NCI-H2171 (cell line): ENCODE results near the gene ZMYND8.
"Not testable (repeated sequence)": the region's sequence is repeated elsewhere in the genome, so short reads cannot be mapped to it uniquely, and the experiment has no call there.

ENCODE experiments used
- DNase-seq: peaks from one replicate; lab custom pipeline; 2025; lab: John Stamatoyannopoulos, UW

Gene ZMYND8

DNA sequence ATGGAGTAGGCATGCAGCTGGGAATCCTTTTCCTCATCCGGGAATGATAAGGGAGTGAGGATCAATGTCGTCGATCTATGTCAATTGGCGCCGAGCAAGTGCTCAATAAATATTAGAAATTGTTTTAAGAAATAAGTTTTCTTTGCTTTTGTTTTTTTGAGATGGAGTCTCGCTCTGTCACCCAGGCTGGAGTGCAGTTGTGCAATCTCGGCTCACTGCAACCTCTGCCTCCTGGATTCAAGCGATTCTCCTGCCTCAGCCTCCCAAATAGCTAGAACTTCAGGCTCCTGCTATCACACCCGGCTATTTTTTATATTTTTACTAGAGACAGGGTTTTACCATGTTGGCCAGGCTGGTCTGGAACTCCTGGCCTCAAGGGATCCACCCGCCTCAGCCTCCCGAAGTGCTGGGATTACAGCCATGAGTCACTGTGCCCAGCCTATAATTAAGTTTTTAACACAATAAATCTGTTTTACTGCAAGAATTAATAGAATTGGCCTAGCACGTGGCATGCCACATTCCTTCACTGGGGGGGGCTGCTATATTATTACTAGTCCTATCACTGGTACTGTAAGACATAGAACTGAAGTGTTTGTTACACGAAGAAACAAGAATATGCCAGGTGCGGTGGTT is 92.2 kb downstream of the ZMYND8 start:
- not testable (repeated sequence) for DNase-seq

DNA sequence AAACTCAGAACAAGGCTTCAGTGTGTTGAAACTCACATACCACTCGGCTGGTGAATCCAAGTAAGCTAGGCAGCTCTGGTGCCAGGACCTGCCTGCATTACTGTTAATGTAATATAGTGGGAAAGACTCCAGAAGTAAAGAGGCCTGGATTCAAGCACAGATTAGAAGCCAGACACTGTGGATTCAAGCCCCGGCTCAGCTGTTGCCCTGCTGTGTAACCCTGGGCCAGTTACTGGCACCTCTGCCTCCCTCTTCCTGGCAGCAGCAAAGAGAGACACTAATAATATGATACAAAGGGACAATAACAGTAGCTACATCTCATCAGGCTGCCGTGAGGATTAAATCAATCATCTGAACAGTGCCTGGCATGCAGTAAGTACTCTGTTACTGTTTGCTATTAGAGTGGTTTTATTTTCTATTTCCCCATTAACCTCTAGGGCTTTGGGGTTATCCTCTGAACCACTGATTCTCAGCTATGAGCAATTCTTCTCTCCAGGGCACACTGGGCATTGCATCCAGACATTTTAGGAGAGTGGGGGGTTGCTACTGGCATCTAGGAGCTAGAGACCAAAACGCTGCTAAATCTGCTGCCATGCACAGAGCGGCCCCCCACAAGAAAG is 92.9 kb downstream of the ZMYND8 start:
- no peak for DNase-seq

DNA sequence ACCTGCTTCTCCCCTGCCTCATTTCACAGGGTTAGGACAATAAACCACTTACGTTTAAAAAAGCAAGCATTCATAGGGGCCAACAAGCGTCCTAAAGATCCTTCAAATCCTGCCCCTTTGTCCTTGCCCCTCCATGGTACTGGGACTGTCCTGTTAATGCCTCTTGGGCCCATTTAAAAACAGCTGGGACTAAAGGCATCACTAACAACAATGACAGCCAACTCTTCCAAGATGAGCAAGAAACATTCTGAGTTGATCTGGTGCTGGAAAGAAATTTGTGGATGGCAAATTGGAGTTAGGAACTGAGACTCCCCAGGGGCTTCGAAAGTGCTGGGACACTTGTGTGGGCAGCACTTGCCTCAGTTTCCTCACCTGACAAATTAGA is 93.4 kb downstream of the ZMYND8 start:
- DNase-seq = no peak

DNA sequence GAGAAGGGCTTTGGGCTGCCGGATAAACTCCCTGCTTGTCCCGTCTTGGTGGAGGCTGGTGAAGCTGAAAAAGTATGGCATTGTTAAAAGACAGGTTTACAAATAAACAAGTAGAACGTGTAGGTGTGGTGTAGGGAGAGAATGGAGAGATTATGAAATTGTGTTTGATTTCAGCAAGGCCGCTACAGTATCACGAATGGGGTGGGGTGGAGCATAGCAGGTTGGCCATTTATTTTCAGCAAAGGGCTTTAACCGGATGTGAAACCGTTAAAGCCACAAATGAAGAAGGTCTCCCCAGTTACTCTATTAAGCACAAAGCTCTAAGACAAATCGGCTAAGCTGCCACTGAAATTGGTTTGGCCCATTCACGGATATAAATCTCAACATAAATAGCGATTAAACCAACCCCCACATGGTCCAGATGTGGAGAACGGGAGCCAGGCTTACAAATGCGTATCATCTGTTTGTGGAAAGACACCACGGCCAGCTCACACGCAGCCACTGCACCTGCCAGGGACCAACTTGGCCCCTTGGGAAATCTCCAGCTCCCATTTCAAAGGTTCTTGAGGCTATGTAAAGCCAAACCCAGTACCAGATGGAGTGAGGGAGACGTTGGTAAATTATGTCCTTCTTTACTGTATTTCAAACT is 94.0 kb downstream of the ZMYND8 start:
- peak; percentile 98 for DNase-seq

DNA sequence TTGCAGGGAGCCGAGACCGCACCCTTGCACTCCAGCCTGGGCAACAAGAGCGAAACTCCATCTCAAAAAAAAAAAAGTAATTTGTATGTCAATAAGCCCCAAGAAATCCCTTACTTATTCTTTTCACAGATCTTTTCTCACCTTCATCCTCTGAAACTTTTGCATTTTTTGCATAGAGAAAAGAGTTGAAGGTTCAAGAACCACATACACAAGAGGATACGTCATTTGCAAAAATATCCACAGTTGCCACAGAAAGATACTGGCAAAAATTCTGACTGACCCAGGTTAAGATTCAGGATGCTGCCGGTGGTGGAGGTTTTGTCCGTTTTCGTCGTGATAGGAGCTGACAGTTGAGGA is 94.5 kb downstream of the ZMYND8 start:
- no peak for DNase-seq

DNA sequence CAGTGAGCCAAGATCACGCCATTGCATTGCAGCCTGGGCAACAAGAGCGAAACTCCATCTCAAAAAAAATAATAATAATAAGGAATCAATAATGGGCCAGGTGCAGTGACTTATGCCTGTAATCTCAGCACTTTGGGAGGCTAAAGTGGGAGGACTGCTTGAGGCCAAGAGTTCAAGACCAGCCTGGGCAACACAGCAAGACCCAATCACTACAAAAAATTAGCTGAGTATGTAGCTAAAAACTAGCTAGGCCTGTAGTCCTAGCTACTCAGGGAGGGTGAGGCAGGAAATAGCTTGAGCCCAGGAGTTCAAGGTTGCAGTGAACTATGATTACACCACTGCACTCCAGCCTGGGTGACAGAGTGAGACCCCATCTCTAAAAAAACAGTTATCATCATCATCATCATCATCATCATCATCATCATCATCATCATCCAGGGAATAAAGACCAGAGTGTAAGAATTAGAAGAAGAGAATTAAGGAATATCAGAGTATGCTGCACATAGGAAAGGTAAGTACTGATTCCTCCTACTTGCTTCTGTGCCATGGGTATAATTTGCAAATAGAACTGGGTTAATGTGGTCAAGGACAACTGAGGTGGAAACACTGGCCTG is 95.2 kb downstream of the ZMYND8 start:
- DNase-seq = not testable (repeated sequence)

DNA sequence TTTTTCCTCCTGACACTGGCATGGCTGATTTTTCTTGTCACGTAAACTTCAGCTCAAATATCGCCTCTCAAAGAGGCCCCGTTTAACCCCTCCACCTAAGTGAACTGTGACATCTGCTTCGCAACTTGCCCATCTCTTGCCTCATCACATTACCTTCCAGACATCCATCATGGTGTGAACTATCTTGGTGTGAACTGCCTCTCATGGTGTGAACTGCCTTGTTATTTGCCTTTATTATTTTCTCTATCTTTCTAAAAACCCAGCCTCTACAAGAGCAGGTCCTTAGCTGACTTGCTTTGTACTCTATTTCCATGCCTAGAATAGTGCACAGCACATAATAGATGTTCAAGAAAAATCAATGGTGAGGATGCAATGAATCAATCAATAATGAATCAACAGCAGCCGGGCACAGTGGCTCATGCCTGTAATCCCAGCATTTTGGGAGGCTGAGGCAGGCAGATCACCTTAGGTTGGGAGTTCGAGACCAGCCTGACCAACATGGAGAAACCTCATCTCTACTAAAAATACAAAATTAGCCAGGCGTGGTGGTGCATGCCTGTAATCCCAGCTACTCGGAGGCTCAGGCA is 95.9 kb downstream of the ZMYND8 start:
- not testable (repeated sequence) for DNase-seq

DNA sequence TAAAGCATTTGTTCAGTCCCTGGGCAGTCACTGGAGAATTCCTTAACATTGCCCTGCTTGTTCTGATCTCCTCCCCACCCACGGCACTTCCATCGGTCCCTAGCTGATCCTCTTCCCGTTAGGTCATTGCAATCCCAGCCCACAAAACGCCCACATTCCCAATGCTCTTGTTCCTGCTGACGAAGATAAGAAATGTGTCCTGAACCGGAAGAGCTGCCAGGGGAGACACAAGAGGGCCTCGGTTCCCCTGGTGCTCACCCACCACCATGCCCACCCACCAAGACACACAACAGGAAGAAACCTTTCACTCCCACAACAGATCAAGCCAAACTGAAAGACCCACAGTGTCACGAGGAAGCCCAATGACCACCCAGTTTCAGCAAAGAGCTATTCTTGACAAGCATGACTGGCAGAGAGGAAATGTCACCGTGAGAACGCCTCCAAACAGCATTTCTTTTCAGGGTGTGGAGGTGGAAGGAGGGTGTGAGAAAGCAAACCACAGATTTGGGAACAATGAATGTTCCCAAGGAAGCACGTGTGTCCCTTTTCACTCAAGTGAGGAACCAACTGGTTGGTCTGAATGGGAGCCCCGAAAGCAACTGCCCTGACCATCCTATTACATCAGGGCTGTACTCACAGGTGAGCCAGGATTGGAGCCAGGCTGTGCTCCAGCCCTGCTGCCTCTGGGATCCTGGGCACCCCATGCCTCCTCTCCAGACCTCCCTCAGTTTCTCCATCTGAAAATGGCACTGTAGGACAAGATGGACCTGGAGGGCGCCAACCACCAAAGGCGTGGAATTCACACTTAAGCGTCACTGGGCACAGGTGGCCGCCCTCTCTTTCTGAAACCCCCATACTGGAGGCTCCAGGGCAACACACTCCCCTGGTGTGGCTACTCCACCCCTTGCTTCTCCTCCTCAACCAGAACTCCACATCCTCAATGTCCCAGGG is 97.5 kb downstream of the ZMYND8 start:
- DNase-seq = no peak

DNA sequence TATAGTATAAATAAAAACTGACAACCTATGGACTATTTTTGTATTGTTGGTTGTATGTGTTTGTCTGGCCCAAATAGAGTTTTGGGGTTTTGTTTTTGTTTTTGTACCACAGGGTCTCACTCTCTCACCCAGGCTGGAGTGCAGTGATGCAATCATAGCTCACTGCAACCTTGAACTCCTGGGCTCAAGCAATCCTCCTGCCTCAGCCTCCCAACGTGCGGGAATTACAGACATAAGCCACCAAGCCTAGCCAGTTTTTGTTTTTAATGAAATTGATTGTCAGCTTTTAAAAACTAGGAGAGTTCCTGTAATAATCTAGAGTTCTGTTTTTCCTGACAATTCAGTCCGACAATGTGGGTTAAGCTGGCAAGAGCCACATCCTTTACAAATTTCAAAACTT is 98.7 kb downstream of the ZMYND8 start:
- DNase-seq = no peak

DNA sequence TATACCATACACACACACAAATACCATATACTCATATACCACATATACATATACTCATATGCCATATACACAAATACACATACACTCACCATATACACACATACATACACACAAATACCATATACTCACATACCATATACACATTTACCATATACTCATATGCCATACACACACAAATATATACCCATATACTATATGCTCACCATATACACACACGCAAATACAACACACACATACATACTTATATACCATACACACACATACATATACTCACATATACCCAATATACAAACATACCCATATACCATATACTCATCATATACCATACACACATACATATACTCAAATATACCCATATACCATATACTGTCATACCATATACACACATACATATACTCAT is 99.2 kb downstream of the ZMYND8 start:
- no peak for DNase-seq

DNA sequence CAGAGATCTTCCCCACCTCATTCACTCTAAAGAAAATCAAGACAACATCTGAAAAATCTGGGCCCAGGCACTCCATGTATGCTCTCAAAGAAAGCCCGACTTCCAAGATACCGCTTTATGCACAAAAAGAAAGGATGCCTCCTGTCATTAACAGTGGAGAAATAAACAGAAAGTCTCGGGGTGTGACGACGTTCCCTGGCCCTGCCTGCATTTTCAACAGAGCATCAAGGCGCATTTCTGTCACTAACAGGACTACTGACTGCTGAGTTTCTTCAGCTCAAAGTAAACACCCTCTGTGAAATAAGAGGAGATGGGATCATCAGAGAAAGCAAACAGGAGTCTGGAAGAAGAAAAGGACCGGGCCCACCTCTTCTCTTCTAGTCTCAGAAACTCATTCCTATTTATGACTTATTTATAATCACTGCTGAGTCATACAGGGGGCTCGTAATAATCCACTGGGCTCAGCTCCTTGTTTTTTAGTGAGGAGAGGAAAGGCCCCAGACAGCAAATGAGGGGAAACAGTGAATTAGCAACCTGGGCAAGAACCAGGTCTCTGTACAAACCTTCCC is 99.7 kb downstream of the ZMYND8 start:
- DNase-seq = no peak

DNA sequence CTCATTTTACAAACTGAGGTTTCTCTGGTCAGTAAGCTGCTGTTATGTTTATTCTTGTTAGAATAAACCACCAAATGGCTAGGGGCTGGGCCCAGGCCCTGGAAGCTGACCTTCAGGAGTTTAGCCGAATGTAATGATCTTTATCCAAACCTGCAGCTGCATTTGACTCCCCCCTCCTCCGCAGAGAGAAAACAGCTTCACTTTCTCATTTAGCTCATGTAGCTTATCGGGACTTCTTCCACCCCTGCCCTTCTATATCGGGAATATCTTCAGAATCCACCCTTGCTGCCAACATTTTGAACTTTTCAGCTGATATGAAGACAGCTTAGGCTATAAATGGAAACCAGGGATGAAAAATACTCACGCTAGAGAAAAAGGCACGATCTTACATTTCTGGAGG is 102.6 kb downstream of the ZMYND8 start:
- no peak for DNase-seq

DNA sequence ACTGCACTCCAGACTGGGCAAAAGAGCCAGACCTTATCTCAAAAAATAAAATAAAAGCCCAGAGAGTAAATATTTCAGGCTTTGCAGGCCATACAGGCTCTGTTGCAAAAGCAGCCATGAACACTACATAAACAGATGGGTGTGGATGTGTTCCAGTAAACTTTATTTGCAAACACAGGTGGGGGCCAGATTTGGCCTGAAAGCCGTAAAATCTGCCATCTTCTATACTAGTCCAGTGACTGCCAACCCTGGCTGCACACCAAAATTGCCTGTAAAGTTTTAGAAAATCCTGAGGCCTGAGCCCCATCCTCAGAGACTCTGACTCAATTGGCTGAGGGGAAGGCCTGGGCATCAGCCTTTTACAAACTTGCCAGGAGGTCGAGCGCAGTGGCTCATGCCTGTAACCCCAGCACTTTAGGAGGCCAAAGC is 103.6 kb downstream of the ZMYND8 start:
- no peak for DNase-seq

DNA sequence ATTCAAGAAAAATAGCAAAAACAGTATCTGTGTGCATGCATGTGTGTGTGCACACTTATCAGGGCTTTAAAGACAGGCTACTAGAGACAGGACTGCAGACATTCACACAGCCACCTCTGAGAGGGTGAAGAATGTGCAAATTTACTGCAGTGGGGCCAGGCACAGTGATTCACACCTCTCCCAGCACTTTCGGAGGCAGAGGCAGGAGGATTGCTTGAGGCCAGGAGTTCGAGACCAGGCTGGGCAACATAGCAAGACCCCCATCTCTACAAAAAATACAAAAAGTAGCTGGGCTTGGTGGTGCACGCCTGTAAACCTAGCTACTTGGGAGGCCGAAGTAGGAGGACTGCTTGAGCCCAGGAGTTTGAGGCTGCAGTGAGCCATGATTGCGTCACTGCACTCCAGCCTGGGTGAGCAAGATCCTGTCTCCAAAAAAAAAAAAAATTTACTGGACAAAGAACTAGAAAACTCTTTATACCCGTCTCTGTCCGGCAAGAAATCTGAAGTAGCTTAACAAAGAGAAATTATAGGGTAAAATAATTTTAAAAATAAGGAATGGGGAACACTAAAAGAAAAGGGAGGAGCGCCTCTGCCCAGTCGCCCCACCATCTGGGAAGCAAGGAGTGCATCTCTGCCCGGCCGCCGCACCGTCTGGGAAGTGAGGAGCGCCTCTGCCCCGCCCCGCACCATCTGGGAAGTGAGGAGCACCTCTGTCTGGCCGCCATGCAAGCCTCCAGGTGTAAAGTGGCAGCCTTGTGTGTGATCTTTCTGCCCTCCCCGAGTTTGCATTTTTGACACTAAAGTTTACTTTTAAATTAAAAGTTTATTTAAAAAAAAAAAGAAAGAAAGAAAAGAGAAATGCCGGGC is 105.1 kb downstream of the ZMYND8 start:
- peak; percentile 75 for DNase-seq

DNA sequence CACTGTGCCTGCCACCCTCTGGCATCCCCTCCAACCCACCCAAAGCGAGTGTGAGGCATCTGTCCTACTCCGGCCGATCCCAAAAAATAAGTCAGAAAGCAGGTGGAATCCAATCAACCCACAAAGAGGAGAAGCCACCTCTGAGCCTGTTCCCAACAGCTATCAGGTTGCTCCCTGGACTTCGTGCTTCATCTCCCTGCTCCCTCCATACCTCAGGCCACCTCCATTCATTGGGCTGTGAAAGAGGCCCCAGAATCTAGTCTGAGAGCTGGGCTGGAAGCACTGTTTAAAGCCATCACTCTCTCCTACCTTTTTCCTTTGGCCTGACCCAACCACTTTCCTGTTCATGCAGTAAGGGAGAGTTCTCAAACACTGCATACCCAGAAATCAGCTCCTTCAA is 106.1 kb downstream of the ZMYND8 start:
- no peak for DNase-seq

DNA sequence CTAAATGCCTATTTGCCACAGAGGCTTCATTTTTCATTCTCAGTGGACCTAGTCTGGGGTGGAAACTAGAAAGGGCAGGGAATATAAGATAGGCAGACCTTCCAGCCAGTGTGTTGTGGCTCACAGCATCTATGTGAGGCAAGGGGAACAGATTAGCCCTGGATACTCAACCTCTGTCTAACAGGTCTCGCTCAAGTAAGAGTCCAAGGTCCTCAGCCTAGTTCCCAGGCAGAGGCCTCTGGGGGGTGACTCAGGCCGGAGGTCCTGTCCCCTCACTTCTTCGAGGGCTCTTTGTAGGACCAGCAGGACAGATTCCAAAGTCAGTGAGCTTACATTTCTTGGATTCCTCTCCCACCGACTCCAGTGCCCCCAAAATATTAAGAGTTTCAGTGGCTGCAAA is 106.6 kb downstream of the ZMYND8 start:
- DNase-seq = no peak

DNA sequence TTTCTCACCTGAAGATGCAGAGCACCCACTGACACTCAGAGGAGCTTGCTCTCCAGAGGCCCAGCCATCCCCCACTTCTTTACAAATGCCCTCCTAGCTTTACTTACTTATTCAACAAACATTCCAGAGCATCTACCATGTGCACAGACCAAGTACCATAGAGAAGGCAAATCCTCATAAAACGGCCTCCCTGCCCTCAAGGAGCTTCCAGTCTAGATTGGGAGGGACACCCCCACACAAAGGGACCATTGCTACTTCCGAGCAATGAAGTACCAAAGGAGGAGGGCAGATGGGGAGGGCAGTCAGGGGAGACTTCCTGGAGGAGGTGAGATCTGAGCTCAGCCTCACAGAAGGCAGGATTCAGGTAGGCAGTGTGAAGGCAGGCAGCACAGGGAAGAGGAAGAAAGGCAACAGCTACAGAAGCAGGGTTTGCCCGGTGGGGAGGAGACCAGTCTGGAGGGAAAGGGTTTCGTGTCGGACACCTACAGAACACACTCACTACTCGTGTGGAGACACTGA is 108.0 kb downstream of the ZMYND8 start:
- no peak for DNase-seq

DNA sequence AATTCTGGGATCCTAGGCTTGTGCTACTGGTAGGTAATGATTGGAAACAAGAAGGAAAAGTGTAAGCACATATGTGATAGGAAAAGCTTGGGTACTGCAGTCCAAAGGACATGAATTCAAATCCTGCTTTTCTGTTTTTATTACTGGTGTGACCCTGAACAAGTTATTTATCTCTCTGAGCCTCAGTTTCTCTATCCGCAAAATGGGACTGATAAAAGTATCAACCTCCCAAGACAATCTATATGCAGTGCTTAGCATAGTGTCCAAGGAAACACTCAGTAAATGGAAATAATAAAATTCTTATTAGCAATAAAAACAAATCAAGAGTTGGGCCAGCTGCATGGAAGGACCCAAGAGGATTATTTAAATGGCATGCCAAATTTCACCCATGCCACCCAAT is 108.5 kb downstream of the ZMYND8 start:
- no peak for DNase-seq

DNA sequence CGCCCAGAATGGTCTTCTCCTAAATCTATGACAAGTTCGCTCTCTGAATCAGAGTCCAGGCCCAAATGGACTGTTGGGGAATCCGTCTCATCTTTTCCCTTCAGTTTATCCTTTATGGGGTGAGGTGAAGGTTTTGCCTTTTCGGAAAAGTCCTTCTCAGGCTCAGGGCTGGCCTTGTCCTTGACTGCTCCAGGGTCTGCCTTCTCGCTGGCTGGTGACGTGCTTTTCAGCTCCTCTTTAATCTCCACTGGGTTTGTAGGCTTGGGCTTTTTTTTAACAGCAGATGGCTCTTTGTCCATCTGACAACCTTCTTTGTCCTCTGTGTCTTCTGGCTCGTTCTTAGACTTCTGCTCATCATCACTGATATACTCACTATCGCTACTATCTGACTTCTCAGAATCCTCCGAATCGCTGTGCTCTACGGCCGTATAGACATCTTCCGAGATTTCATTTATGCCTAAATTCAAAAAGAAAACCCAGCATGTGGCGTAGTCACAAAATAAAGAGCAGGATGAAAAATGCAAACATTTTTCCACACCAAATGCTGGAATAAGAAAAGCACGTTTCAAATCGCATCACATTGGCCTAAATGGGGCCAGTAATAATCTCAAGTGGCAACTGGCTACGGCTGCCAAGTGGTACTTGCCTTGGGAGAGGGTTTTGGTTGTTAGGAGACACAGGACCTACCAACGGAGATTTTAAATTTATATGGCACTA is 110.3 kb downstream of the ZMYND8 start:
- DNase-seq = no peak
